Loucy (cell line): ENCODE data around the gene GIPC3.

Experiments
- EZH2phosphoT487 ChIP-seq: fragments of 200-600 bp; IDR thresholded peaks from 2 replicates; pipeline ENCODE4 v1.6.1; 2018; ENCODE audit warnings: antibody characterized with exemption, mild to moderate bottlenecking, moderate library complexity, borderline replicate concordance
- TF ChIP-seq, protein P1 (sequence below): fragments of 200-600 bp; sonication (generic); conservative IDR thresholded peaks from 2 replicates; pipeline ENCODE4 v1.5.1; 2014; ENCODE audit warnings: mild to moderate bottlenecking, antibody characterized with exemption, low read length

- TF ChIP-seq, protein P1, sequence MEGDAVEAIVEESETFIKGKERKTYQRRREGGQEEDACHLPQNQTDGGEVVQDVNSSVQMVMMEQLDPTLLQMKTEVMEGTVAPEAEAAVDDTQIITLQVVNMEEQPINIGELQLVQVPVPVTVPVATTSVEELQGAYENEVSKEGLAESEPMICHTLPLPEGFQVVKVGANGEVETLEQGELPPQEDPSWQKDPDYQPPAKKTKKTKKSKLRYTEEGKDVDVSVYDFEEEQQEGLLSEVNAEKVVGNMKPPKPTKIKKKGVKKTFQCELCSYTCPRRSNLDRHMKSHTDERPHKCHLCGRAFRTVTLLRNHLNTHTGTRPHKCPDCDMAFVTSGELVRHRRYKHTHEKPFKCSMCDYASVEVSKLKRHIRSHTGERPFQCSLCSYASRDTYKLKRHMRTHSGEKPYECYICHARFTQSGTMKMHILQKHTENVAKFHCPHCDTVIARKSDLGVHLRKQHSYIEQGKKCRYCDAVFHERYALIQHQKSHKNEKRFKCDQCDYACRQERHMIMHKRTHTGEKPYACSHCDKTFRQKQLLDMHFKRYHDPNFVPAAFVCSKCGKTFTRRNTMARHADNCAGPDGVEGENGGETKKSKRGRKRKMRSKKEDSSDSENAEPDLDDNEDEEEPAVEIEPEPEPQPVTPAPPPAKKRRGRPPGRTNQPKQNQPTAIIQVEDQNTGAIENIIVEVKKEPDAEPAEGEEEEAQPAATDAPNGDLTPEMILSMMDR: no peak
- TF ChIP-seq EZH2phosphoT487: no peak
These were observed 6.8 kb downstream of the GIPC3 start for GRCh38 chr19:3591876-3592613.
